HCT116 (cell line): ENCODE measurements around the gene DDX1. TPM values are rescaled to one million over a fixed set of nuclear protein-coding genes. Genes with fewer than 3 reads are reported as not detected.

Experiments
- ATAC-seq: fragments of 200-7000 bp; cut with Tn5 transposase; 2 replicates; pipeline ENCODE4 v1.9.1; 2020; ENCODE audit warnings: mild to moderate bottlenecking, moderate library complexity
- BruUV-seq: library from RNA; stranded (reverse); fragments of 400-500 nt; replicated peaks from 2 replicates; lab custom pipeline; 2021; lab: Mats Ljungman, UMichigan
- CTCF ChIA-PET: fragments of 300-600 bp; sonication (Branson Sonifier 250); formaldehyde crosslinking; loops from one replicate; lab custom pipeline; 2021; ENCODE audit warnings: antibody characterized with exemption; lab: Charles Lee
- POLR2A ChIA-PET: fragments of 300-600, 350-600 bp; sonication (Branson Sonifier 250); formaldehyde crosslinking; loops from one replicate; lab custom pipeline; 2021; ENCODE audit warnings: antibody characterized with exemption; lab: Charles Lee
- RAD21 ChIA-PET, 2 experiments: fragments of 300-600 bp; sonication (Branson Sonifier 250); formaldehyde crosslinking; loops; one replicate each; lab custom pipeline; 2023; ENCODE audit warnings: low total read pairs in 2 of 2; ENCODE audit not compliant: uncharacterized antibody in 2 of 2, unreplicated experiment in 2 of 2, low non-redundant PET in 1 of 2; lab: Charles Lee
- DNase-seq: peaks from one replicate; pipeline ENCODE4 v3.0.0-alpha.2; 2010; ENCODE audit warnings: low read depth, low spot score
- H2AFZ ChIP-seq: fragments of 200-600 bp; shearing (Covaris generic), sonication (generic); 2 replicates; pipeline ENCODE4 v1.6.1; 2017; ENCODE audit warnings: low read depth, mixed run types, mixed read lengths, antibody characterized with exemption, low read length; ENCODE audit not compliant: poor library complexity, severe bottlenecking
- H3K27ac ChIP-seq: 2 replicates; pipeline ENCODE4 v1.5.1; 2012; ENCODE audit warnings: low read depth, low read length
- H3K27me3 ChIP-seq: fragments of 200-600 bp; sonication (generic); 2 replicates; pipeline ENCODE4 v1.6.1; 2016; ENCODE audit warnings: mixed run types, low read length, mixed read lengths; ENCODE audit not compliant: insufficient read depth
- H3K36me3 ChIP-seq, 2 experiments: fragments of 200-500 bp in 1 of 2; fragments of 200-600 bp in 1 of 2; sonication (Bioruptor generic) in 1 of 2; sonication (generic) in 1 of 2; 2 replicates each; pipeline versions ENCODE4 v1.5.1 to v1.6.1; 2014 to 2016; ENCODE audit warnings: low read length in 2 of 2, inconsistent platforms in 1 of 2, mixed read lengths in 1 of 2, mixed run types in 1 of 2; ENCODE audit not compliant: insufficient read depth in 2 of 2, control insufficient read depth in 1 of 2
- H3K4me1 ChIP-seq, 2 experiments: fragments of 200-600 bp in 1 of 2; sonication (generic) in 1 of 2; 2 replicates each; pipeline versions ENCODE4 v1.5.1 to v1.6.1; 2012 to 2017; ENCODE audit warnings: low read length in 2 of 2, inconsistent platforms in 1 of 2, mild to moderate bottlenecking in 1 of 2, mixed read lengths in 1 of 2, mixed run types in 1 of 2, moderate library complexity in 1 of 2; ENCODE audit not compliant: insufficient read depth in 2 of 2, control insufficient read depth in 1 of 2
- H3K4me2 ChIP-seq: fragments of 200-600 bp; sonication (generic); 2 replicates; pipeline ENCODE4 v1.6.1; 2017; ENCODE audit warnings: mixed run types, low read length, mixed read lengths
- H3K4me3 ChIP-seq, 2 experiments: fragments of 200-600 bp in 1 of 2; sonication (generic) in 1 of 2; replicated peaks in 1 of 2; 2 replicates each; pipeline ENCODE4 v1.5.1; 2011 to 2016; ENCODE audit warnings: low read length in 2 of 2, control low read depth in 1 of 2, low read depth in 1 of 2, mild to moderate bottlenecking in 1 of 2, mixed read lengths in 1 of 2, mixed run types in 1 of 2
- H3K79me2 ChIP-seq: fragments of 200-600 bp; sonication (generic); 2 replicates; pipeline ENCODE4 v1.6.1; 2017; ENCODE audit warnings: mild to moderate bottlenecking, mixed run types, low read length, moderate library complexity, mixed read lengths; ENCODE audit not compliant: insufficient read depth
- H3K9ac ChIP-seq: fragments of 200-600 bp; sonication (generic); 2 replicates; pipeline ENCODE4 v1.6.1; 2016; ENCODE audit warnings: low read length, mixed read lengths
- H3K9me2 ChIP-seq: fragments of 200-600 bp; sonication (generic), shearing (Covaris generic); 2 replicates; pipeline ENCODE4 v1.6.1; 2017; ENCODE audit warnings: mixed run types, mild to moderate bottlenecking, moderate library complexity; ENCODE audit not compliant: insufficient read depth
- H3K9me3 ChIP-seq, 2 experiments: fragments of 200-500 bp in 1 of 2; fragments of 200-600 bp in 1 of 2; sonication (Bioruptor generic) in 1 of 2; sonication (generic) in 1 of 2; 2 replicates each; pipeline ENCODE4 v1.6.1; 2014 to 2017; ENCODE audit warnings: low read length in 2 of 2, mixed read lengths in 2 of 2, inconsistent platforms in 1 of 2, low read depth in 1 of 2, mild to moderate bottlenecking in 1 of 2, mixed run types in 1 of 2, moderate library complexity in 1 of 2; ENCODE audit not compliant: control insufficient read depth in 1 of 2, insufficient read depth in 1 of 2
- H4K20me1 ChIP-seq: fragments of 200-600 bp; sonication (generic), shearing (Covaris generic); 2 replicates; pipeline ENCODE4 v1.6.1; 2017; ENCODE audit warnings: mixed run types, mild to moderate bottlenecking, moderate library complexity; ENCODE audit not compliant: insufficient read depth
- CEBPB ChIP-seq: IDR thresholded peaks from 2 replicates; pipeline ENCODE4 v1.6.1; 2012; ENCODE audit warnings: low read depth
- CTCF ChIP-seq, 3 experiments: fragments of 200-600 bp in 1 of 3; sonication (generic) in 1 of 3; IDR thresholded peaks in 2 of 3; conservative IDR thresholded peaks in 1 of 3; 2 replicates each; pipeline ENCODE4 v1.5.1; 2012 to 2017; ENCODE audit warnings: low read depth in 2 of 3, low read length in 2 of 3, antibody characterized with exemption in 1 of 3, borderline replicate concordance in 1 of 3, control low read depth in 1 of 3, mild to moderate bottlenecking in 1 of 3, mixed read lengths in 1 of 3, mixed run types in 1 of 3, moderate library complexity in 1 of 3; ENCODE audit not compliant: insufficient read depth in 1 of 3
- EZH2phosphoT487 ChIP-seq: fragments of 200-600 bp; IDR thresholded peaks from 2 replicates; pipeline ENCODE4 v1.6.1; 2018; ENCODE audit warnings: antibody characterized with exemption, borderline replicate concordance
- JUND ChIP-seq: IDR thresholded peaks from 2 replicates; pipeline ENCODE4 v1.6.1; 2012
- POLR2A ChIP-seq: IDR thresholded peaks from 2 replicates; pipeline ENCODE4 v1.7.0; 2011; ENCODE audit warnings: borderline replicate concordance; ENCODE audit not compliant: insufficient read depth, insufficient read length; ENCODE audit errors: extremely low read depth
- TCF7L2 ChIP-seq: IDR thresholded peaks from 2 replicates; pipeline ENCODE4 v1.7.0; 2011; ENCODE audit warnings: borderline replicate concordance, inconsistent platforms; ENCODE audit not compliant: insufficient read depth, insufficient read length; ENCODE audit errors: extremely low read depth
- YY1 ChIP-seq: IDR thresholded peaks from 2 replicates; pipeline ENCODE4 v1.6.1; 2011; ENCODE audit warnings: low read length, low read depth, moderate library complexity, mild to moderate bottlenecking; ENCODE audit not compliant: insufficient replicate concordance; ENCODE audit errors: extremely low read depth
- ZBTB33 ChIP-seq: IDR thresholded peaks from 2 replicates; pipeline ENCODE4 v1.6.1; 2011; ENCODE audit warnings: mild to moderate bottlenecking, low read length, moderate library complexity; ENCODE audit not compliant: insufficient replicate concordance; ENCODE audit errors: extremely low read depth
- intact Hi-C: fragments of 100-400 bp; cut with micrococcal nuclease; formaldehyde crosslinking; loops from 2 replicates; pipeline ENCODE4 v1.10.0; 2022
- total RNA-seq: library from RNA; stranded (reverse); gene quantifications from one replicate; pipeline ENCODE4 v1.2.1, GENCODE V29; 2021; ENCODE audit not compliant: unreplicated experiment

The DDX1 gene
- total RNA-seq, 1 experiment from 2014 or later, result 117 TPM

- no peaks in the 10 kb centered on the region for H3K9me2 ChIP-seq
- TF ChIP-seq CEBPB (no peak), JUND (no peak), YY1 (no peak), CTCF (IDR thresholded peaks at IDR 0.05 in 2 of 3, conservative IDR thresholded peaks at IDR 0.05 in 1 of 3; ENCODE audit: borderline replicate concordance in 1 of 3, insufficient read depth in 1 of 3, low read depth in 2 of 3, low read length in 2 of 3) (no peak), EZH2phosphoT487 (no peak), POLR2A (no peak), TCF7L2 (no peak), ZBTB33 (no peak)
- H2AFZ ChIP-seq, result no peak overlapping the region
- no peaks in the 10 kb centered on the region for H3K27me3 ChIP-seq
- no peak overlapping the region for H3K27ac ChIP-seq
- ATAC-seq (no peak), DNase-seq (no peak)
- no peak overlapping the region for H3K4me2 ChIP-seq
- no peaks in the 10 kb centered on the region for H3K9me3 ChIP-seq
- H3K4me1 ChIP-seq, result no peaks in the 10 kb centered on the region
- peaks cover 4% of the 10 kb centered on the region; the same call in 1 of the 2 replicates for H4K20me1 ChIP-seq
- no peak overlapping the region for H3K9ac ChIP-seq
- H3K79me2 ChIP-seq, result no peaks in the 10 kb centered on the region
- no peaks in the 10 kb centered on the region for H3K36me3 ChIP-seq
- ChIA-PET RAD21 (no interaction called here), POLR2A (interaction anchor here (1.8 kb wide), 1 partner anchor 14 kb away, joined by 4 read pairs; the partner anchor contains the start of gene NBAS), CTCF (interaction anchor here (0.8 to 2.2 kb wide), 4 partner anchors 9 to 30 kb away, joined by 3 to 18 read pairs (median 8); no protein-coding TSS in a partner anchor)
- intact Hi-C loops, result no loop called here
- BruUV-seq, result no TSS peak
- H3K4me3 ChIP-seq, result no peak overlapping the region
Measured at GRCh38 chr2:15547115-15547876, 44.4 kb upstream of the DDX1 start.
